Measurements from ENCODE around the gene HSP90AB1. TPM values are rescaled to one million over a fixed set of nuclear protein-coding genes. Genes with fewer than 3 reads are reported as not detected.

Gene HSP90AB1
- polyA plus RNA-seq, 2 donors, result 129 to 403 TPM

DNA sequence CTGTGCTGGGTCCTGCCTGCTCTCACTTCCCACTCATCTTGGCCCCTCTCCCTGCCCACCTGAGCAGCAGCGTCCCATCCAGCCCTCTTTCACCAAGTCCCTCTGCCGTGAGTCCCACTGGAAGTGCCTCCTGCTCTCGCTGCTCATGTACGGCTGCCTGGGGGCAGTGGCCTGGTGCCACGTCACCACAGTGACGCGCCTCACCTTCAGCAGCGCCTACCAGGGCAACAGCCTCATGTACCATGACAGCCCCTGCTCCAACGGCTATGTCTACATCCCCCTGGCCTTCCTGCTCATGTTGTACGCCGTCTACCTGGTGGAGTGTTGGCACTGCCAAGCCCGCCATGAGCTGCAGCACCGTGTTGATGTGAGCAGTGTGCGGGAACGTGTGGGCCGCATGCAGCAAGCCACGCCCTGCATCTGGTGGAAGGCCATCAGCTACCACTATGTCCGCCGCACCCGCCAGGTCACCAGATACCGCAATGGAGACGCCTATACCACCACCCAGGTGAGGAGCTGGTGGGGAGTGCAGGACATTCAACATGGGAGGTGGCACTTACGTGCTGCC, 26.2 kb downstream of the HSP90AB1 start:
- peaks cover 0 to 6% of the 10 kb centered on the region in 2 donors for H3K4me1 ChIP-seq (ENCODE audit: control insufficient read depth in 2 of 2, insufficient read depth in 2 of 2, low read length in 1 of 2)
- no peak overlapping the region for H3K4me3 ChIP-seq (ENCODE audit: low read depth in 1 of 2, low read length in 2 of 2)
- H3K27ac ChIP-seq (ENCODE audit: low read depth in 2 of 2, low read length in 1 of 2), result no peak overlapping the region
- H3K9me3 ChIP-seq (ENCODE audit: control insufficient read depth in 2 of 2, insufficient read depth in 1 of 2, low read depth in 1 of 2, low read length in 1 of 2), result no peaks in the 10 kb centered on the region
- WGBS, 2 donors, result 81 to 82% methylated on average over 23 of the region's 23 CpGs
- no peaks in the 10 kb centered on the region for H3K36me3 ChIP-seq (ENCODE audit: control insufficient read depth in 2 of 2, insufficient read depth in 2 of 2, low read length in 1 of 2)
- peaks cover 6 to 17% of the 10 kb centered on the region in 2 donors for H3K27me3 ChIP-seq (ENCODE audit: control insufficient read depth in 1 of 2, insufficient read depth in 2 of 2, low read length in 2 of 2)

DNA sequence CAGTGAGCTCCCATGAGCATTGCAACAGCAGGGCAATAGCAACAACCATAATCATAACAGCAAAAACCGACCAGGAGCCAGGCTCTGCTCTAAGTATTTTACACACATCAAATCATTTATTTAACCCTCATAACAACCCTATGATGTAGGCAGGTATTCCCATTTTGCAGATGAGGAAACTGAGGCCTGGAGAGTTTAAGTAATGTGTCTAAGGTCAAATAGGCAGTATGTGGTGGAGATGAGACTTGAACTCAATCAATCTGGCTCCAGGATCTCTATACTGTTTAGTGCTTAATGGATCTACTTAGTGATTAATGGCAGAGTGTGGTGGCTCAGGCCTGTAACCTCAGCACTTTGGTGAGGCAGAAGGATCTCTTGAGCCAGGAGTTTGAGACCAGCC, 26.7 kb downstream of the HSP90AB1 start:
- Histone ChIP-seq H3K27ac (ENCODE audit: low read depth in 2 of 2, low read length in 1 of 2) (no peak overlapping the region), H3K9me3 (ENCODE audit: control insufficient read depth in 2 of 2, insufficient read depth in 1 of 2, low read depth in 1 of 2, low read length in 1 of 2) (no peaks in the 10 kb centered on the region), H3K4me3 (ENCODE audit: low read depth in 1 of 2, low read length in 2 of 2) (no peak overlapping the region), H3K4me1 (ENCODE audit: control insufficient read depth in 2 of 2, insufficient read depth in 2 of 2, low read length in 1 of 2) (peaks cover 0 to 6% of the 10 kb centered on the region in 2 donors), H3K36me3 (ENCODE audit: control insufficient read depth in 2 of 2, insufficient read depth in 2 of 2, low read length in 1 of 2) (no peaks in the 10 kb centered on the region), H3K27me3 (ENCODE audit: control insufficient read depth in 1 of 2, insufficient read depth in 2 of 2, low read length in 2 of 2) (peaks cover 6 to 17% of the 10 kb centered on the region in 2 donors)
- WGBS, 2 donors, result 52 to 72% methylated on average over 1 of the region's 1 CpG

DNA sequence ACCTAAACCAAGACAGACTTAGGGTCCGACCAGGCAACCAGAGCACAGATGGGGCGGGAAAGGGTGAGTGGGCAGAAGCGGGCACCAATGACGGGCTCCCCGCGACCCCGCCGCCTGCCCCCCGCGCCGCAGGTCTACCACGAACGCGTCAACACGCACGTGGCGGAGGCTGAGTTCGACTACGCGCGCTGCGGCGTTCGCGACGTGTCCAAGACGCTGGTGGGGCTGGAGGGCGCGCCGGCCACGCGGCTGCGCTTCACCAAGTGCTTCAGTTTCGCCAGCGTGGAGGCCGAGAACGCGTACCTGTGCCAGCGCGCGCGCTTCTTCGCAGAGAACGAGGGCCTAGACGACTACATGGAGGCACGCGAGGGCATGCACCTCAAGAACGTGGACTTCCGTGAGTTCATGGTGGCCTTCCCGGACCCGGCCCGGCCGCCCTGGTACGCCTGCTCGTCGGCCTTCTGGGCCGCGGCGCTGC, 28.4 kb downstream of the HSP90AB1 start:
- Histone ChIP-seq H3K36me3 (ENCODE audit: control insufficient read depth in 2 of 2, insufficient read depth in 2 of 2, low read length in 1 of 2) (no peaks in the 10 kb centered on the region), H3K4me3 (ENCODE audit: low read depth in 1 of 2, low read length in 2 of 2) (no peak overlapping the region), H3K27ac (ENCODE audit: low read depth in 2 of 2, low read length in 1 of 2) (no peak overlapping the region), H3K9me3 (ENCODE audit: control insufficient read depth in 2 of 2, insufficient read depth in 1 of 2, low read depth in 1 of 2, low read length in 1 of 2) (no peaks in the 10 kb centered on the region), H3K27me3 (ENCODE audit: control insufficient read depth in 1 of 2, insufficient read depth in 2 of 2, low read length in 2 of 2) (peaks cover 6 to 13% of the 10 kb centered on the region in 2 donors), H3K4me1 (ENCODE audit: control insufficient read depth in 2 of 2, insufficient read depth in 2 of 2, low read length in 1 of 2) (peaks cover 0 to 6% of the 10 kb centered on the region in 2 donors)
- WGBS, 2 donors, result 79 to 86% methylated on average over 59 of the region's 59 CpGs

DNA sequence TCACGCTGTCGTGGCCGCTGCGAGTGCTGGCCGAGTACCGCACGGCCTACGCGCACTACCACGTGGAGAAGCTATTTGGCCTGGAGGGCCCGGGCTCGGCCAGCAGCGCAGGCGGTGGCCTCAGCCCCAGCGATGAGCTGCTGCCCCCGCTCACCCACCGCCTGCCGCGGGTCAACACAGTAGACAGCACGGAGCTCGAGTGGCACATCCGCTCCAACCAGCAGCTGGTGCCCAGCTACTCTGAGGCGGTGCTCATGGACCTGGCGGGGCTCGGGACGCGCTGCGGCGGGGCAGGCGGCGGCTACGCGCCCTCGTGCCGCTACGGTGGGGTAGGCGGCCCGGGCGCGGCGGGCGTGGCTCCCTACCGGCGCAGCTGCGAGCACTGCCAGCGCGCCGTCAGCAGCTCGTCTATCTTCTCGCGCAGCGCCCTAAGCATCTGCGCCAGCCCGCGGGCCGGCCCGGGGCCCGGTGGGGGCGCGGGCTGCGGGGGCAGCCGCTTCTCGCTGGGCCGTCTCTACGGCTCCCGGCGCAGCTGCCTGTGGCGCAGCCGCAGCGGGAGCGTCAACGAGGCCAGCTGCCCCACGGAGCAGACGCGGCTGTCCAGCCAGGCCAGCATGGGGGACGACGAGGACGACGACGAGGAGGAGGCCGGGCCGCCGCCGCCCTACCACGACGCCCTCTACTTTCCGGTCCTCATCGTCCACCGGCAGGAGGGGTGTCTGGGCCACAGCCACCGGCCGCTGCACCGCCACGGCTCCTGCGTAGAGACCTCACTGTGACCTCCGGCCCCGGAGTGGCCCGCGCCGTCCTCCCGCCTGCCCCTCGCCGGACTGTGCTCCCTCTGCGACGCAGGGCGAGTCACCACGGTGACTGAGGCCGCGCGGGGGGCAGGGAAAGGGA, 29.1 kb downstream of the HSP90AB1 start:
- 10 to 13% methylated on average over 96 to 109 of the region's 109 CpGs for WGBS, 2 donors
- peaks cover 0 to 6% of the 10 kb centered on the region in 2 donors for H3K4me1 ChIP-seq (ENCODE audit: control insufficient read depth in 2 of 2, insufficient read depth in 2 of 2, low read length in 1 of 2)
- no peak overlapping the region for H3K27ac ChIP-seq (ENCODE audit: low read depth in 2 of 2, low read length in 1 of 2)
- H3K4me3 ChIP-seq (ENCODE audit: low read depth in 1 of 2, low read length in 2 of 2), result peak overlapping the region; percentile 17 to 23
- H3K27me3 ChIP-seq (ENCODE audit: control insufficient read depth in 1 of 2, insufficient read depth in 2 of 2, low read length in 2 of 2), result peaks cover 6 to 10% of the 10 kb centered on the region in 2 donors
- H3K36me3 ChIP-seq (ENCODE audit: control insufficient read depth in 2 of 2, insufficient read depth in 2 of 2, low read length in 1 of 2), result no peaks in the 10 kb centered on the region
- no peaks in the 10 kb centered on the region for H3K9me3 ChIP-seq (ENCODE audit: control insufficient read depth in 2 of 2, insufficient read depth in 1 of 2, low read depth in 1 of 2, low read length in 1 of 2)

DNA sequence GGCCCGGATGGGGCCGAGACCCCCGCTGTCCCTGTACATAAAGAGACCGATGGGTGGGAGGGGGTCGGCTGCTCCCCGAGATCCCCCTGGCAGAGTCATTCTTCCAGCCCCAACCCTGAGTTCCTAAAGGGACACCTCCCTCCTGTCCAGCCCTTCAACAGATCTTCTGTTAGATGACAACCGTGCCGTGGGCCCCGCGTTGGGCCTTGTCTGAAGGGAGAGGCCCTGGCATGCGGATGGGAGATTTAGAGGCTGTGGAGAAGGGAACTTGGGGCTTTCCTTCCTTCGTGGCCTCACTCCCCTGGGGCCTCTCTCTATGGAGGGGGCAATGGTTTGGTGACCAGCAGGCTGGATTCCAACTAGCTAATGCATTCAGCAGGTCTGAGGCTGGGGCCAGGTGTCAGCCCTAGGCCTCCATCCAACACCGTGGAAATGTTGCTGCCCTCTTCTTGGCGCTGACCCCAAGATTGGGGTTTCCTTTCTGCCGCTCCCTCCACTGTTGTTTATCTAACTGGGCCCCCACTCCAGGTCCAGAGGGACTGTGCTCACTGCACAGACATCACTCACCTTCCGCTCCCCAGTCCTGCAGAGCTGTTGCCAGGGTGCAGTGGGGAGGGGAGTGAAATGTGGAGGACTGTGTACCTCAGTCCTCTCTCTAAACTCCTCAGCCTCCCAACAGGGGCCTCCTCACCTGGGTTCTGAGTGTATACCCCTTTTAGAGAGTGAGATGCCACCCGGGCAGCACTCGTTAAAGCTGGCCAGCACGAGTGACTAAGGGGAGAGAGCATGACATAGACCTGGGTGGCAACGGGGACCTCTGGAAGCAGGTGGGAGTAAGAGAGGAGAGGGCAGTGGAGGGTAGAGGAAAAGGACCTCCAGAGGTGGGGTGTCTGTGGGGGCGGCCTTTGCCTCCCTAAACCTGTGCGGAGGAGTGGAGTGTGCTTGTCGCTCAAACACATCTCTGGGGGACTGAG, 30.1 kb downstream of the HSP90AB1 start:
- Histone ChIP-seq H3K27me3 (ENCODE audit: control insufficient read depth in 1 of 2, insufficient read depth in 2 of 2, low read length in 2 of 2) (peaks cover 6 to 7% of the 10 kb centered on the region in 2 donors), H3K4me1 (ENCODE audit: control insufficient read depth in 2 of 2, insufficient read depth in 2 of 2, low read length in 1 of 2) (peaks cover 0 to 6% of the 10 kb centered on the region in 2 donors), H3K36me3 (ENCODE audit: control insufficient read depth in 2 of 2, insufficient read depth in 2 of 2, low read length in 1 of 2) (no peaks in the 10 kb centered on the region), H3K4me3 (ENCODE audit: low read depth in 1 of 2, low read length in 2 of 2) (no peak overlapping the region), H3K9me3 (ENCODE audit: control insufficient read depth in 2 of 2, insufficient read depth in 1 of 2, low read depth in 1 of 2, low read length in 1 of 2) (no peaks in the 10 kb centered on the region), H3K27ac (ENCODE audit: low read depth in 2 of 2, low read length in 1 of 2) (no peak overlapping the region)
- 78 to 80% methylated on average over 23 of the region's 23 CpGs for WGBS, 2 donors

DNA sequence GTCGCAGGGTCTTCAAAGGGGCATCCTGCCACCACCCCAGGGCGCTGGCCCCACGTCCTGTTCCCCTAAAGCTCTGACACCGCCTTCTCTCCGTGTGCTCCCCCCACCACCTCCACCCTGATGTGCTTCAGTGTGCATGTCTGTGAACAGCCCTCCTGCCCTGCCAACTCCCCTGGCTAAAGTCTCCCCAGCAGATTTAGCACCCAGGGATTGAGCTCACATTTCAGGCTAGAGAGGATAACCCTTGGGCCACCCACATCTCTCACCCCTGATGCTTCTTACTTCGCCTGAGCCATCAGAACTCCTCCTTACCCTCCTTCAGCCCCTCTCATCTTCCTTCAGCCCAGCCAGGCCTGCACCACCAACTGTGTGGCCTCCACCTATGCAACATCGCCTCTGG, 30.9 kb downstream of the HSP90AB1 start:
- Histone ChIP-seq H3K27me3 (ENCODE audit: control insufficient read depth in 1 of 2, insufficient read depth in 2 of 2, low read length in 2 of 2) (peaks cover 5 to 6% of the 10 kb centered on the region in 2 donors), H3K36me3 (ENCODE audit: control insufficient read depth in 2 of 2, insufficient read depth in 2 of 2, low read length in 1 of 2) (no peaks in the 10 kb centered on the region), H3K4me3 (ENCODE audit: low read depth in 1 of 2, low read length in 2 of 2) (no peak overlapping the region), H3K4me1 (ENCODE audit: control insufficient read depth in 2 of 2, insufficient read depth in 2 of 2, low read length in 1 of 2) (peaks cover 0 to 6% of the 10 kb centered on the region in 2 donors), H3K9me3 (ENCODE audit: control insufficient read depth in 2 of 2, insufficient read depth in 1 of 2, low read depth in 1 of 2, low read length in 1 of 2) (no peaks in the 10 kb centered on the region), H3K27ac (ENCODE audit: low read depth in 2 of 2, low read length in 1 of 2) (no peak overlapping the region)
- 81 to 85% methylated on average over 7 of the region's 7 CpGs for WGBS, 2 donors

DNA sequence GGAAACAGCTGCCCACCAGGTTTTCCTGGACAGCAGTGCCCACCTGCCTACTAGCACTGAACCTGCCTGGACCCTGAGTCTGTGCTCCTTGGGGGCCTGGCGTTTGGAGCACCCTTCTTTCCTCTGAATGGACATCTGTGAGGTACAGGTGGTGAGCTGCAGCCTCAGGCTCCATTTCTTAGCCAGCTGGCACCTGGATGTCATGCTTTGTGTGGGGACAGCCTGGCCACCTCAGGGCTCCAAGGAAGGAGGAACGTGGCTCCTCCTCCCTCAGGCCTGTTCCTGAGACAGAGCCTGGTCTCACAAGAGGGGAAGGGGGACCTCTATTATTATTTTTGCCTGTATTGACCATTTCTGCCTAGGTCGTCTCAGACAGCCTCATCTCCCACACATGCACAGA, 31.4 kb downstream of the HSP90AB1 start:
- Histone ChIP-seq H3K27ac (ENCODE audit: low read depth in 2 of 2, low read length in 1 of 2) (no peak overlapping the region), H3K27me3 (ENCODE audit: control insufficient read depth in 1 of 2, insufficient read depth in 2 of 2, low read length in 2 of 2) (peaks cover 5 to 6% of the 10 kb centered on the region in 2 donors), H3K9me3 (ENCODE audit: control insufficient read depth in 2 of 2, insufficient read depth in 1 of 2, low read depth in 1 of 2, low read length in 1 of 2) (no peaks in the 10 kb centered on the region), H3K4me3 (ENCODE audit: low read depth in 1 of 2, low read length in 2 of 2) (no peak overlapping the region), H3K36me3 (ENCODE audit: control insufficient read depth in 2 of 2, insufficient read depth in 2 of 2, low read length in 1 of 2) (no peaks in the 10 kb centered on the region), H3K4me1 (ENCODE audit: control insufficient read depth in 2 of 2, insufficient read depth in 2 of 2, low read length in 1 of 2) (peaks cover 0 to 6% of the 10 kb centered on the region in 2 donors)
- 60 to 65% methylated on average over 3 of the region's 3 CpGs for WGBS, 2 donors

DNA sequence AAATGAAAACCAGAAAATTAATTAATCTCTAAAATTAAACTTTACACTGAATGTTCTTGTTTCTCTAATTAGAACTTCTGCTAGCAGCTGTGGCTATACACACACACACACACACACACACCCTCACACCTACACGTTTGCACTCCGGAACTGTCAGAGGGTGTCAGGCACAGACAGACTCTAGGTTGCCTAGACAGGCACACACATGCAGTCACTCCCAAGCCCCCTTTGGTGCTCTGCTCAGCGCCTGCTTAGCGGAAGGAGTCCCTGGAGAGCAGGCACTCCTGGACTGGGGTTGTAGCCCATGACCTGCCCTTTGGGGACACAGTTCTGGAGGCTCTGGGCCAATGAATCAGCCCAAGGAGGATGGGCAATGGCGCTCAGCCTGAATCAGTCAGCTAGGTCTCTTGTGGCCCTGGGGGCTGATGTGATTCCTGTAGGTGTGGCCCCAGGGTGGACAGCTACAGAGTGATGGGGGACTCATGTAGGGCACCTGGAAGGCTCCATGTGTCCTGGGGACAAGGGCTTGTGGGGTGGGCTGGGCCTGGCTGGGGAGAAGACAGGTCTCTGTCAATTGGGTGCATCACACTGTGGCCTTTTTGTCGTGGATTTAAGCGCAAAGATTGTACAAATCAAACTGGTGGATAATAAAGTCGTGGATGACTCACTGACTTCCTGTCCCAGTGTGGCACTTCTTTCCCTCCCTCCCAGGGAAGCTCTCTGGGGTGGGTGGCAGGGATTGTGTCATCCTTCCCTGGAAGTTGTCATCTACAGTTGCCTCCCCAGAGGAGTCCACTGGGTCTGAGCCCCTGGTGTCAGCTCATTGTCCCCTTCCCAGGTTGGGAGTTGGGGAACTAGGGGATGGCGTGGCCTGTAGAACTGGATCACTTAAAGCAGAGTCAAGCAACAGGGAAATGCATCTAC, 32.1 kb downstream of the HSP90AB1 start:
- H3K36me3 ChIP-seq (ENCODE audit: control insufficient read depth in 2 of 2, insufficient read depth in 2 of 2, low read length in 1 of 2), result no peaks in the 10 kb centered on the region
- H3K27ac ChIP-seq (ENCODE audit: low read depth in 2 of 2, low read length in 1 of 2), result no peak overlapping the region
- H3K4me3 ChIP-seq (ENCODE audit: low read depth in 1 of 2, low read length in 2 of 2), result no peak overlapping the region
- no peaks in the 10 kb centered on the region for H3K9me3 ChIP-seq (ENCODE audit: control insufficient read depth in 2 of 2, insufficient read depth in 1 of 2, low read depth in 1 of 2, low read length in 1 of 2)
- H3K4me1 ChIP-seq (ENCODE audit: control insufficient read depth in 2 of 2, insufficient read depth in 2 of 2, low read length in 1 of 2), result peaks cover 0 to 6% of the 10 kb centered on the region in 2 donors
- WGBS, 2 donors, result 65 to 68% methylated on average over 9 of the region's 9 CpGs
- peaks cover 5 to 6% of the 10 kb centered on the region in 2 donors for H3K27me3 ChIP-seq (ENCODE audit: control insufficient read depth in 1 of 2, insufficient read depth in 2 of 2, low read length in 2 of 2)

Measured in esophagus (tissue), 2 donors.